OCI-LY1 (cell line): ENCODE measurements around the gene LBHD2.

Source experiments
- H2AFZ ChIP-seq: fragments of 200-600 bp; sonication (generic), shearing (Covaris generic); 2 replicates; pipeline ENCODE4 v1.6.0; 2014; ENCODE audit warnings: antibody characterized with exemption, mild to moderate bottlenecking, low read length
- H3F3A ChIP-seq: fragments of 200-600 bp; sonication (generic), shearing (Covaris generic); 2 replicates; pipeline ENCODE4 v1.6.0; 2014; ENCODE audit warnings: mild to moderate bottlenecking, antibody characterized with exemption, low read length, moderate library complexity; ENCODE audit not compliant: insufficient read depth
- H3K27ac ChIP-seq: fragments of 200-600 bp; sonication (generic); 2 replicates; pipeline ENCODE4 v1.5.1; 2014; ENCODE audit warnings: low read length, mixed run types, mild to moderate bottlenecking, low read depth; ENCODE audit not compliant: poor library complexity, severe bottlenecking
- H3K27me3 ChIP-seq: fragments of 200-600 bp; sonication (generic); 2 replicates; pipeline ENCODE4 v1.6.0; 2014; ENCODE audit warnings: antibody characterized with exemption, mild to moderate bottlenecking, low read length, moderate library complexity; ENCODE audit not compliant: insufficient read depth
- H3K36me3 ChIP-seq: fragments of 200-600 bp; sonication (generic); 2 replicates; pipeline ENCODE4 v1.6.1; 2014; ENCODE audit warnings: mild to moderate bottlenecking, antibody characterized with exemption, low read length, moderate library complexity, mixed read lengths; ENCODE audit not compliant: insufficient read depth
- H3K4me1 ChIP-seq: fragments of 200-600 bp; sonication (generic); 2 replicates; pipeline ENCODE4 v1.5.1; 2014; ENCODE audit warnings: mild to moderate bottlenecking, low read length, moderate library complexity; ENCODE audit not compliant: insufficient read depth, severe bottlenecking
- H3K4me2 ChIP-seq: fragments of 200-600 bp; sonication (generic), shearing (Covaris generic); 2 replicates; pipeline ENCODE4 v1.6.1; 2014; ENCODE audit warnings: low read length
- H3K4me3 ChIP-seq: fragments of 200-600 bp; sonication (generic); 2 replicates; pipeline ENCODE4 v1.5.1; 2014; ENCODE audit warnings: low read length, low read depth, mild to moderate bottlenecking, mixed read lengths; ENCODE audit not compliant: poor library complexity, severe bottlenecking
- H3K79me2 ChIP-seq: fragments of 200-600 bp; shearing (Covaris generic); 2 replicates; pipeline ENCODE4 v1.6.1; 2016; ENCODE audit warnings: mixed run types, low read length, mixed read lengths; ENCODE audit not compliant: insufficient read depth
- H3K9ac ChIP-seq: fragments of 200-600 bp; sonication (generic), shearing (Covaris generic); 2 replicates; pipeline ENCODE4 v1.6.1; 2014; ENCODE audit warnings: mild to moderate bottlenecking, low read length, mixed read lengths
- H3K9me2 ChIP-seq: fragments of 200-600 bp; sonication (generic), shearing (Covaris generic); 2 replicates; pipeline ENCODE4 v1.6.1; 2014; ENCODE audit warnings: low read depth, mild to moderate bottlenecking, low read length, mixed read lengths
- H3K9me3 ChIP-seq: fragments of 200-600 bp; shearing (Covaris generic); 2 replicates; pipeline ENCODE4 v1.6.1; 2014; ENCODE audit warnings: low read length, mixed read lengths
- H4K20me1 ChIP-seq: fragments of 200-600 bp; sonication (generic), shearing (Covaris generic); 2 replicates; pipeline ENCODE4 v1.6.0; 2016; ENCODE audit warnings: mild to moderate bottlenecking, low read length; ENCODE audit not compliant: insufficient read depth
- EZH2 ChIP-seq: fragments of 200-600 bp; sonication (generic), shearing (Covaris generic); IDR thresholded peaks from 2 replicates; pipeline ENCODE4 v1.8.0; 2017; ENCODE audit warnings: borderline replicate concordance, mixed run types, mild to moderate bottlenecking, antibody characterized with exemption, low read length, moderate library complexity, mixed read lengths
- TF ChIP-seq, protein P1 (sequence below): fragments of 200-600 bp; sonication (generic), shearing (Covaris generic); IDR thresholded peaks from 2 replicates; pipeline ENCODE4 v1.5.1; 2017; ENCODE audit warnings: mild to moderate bottlenecking, antibody characterized with exemption, low read length, moderate library complexity, mixed read lengths

LBHD2 gene

DNA sequence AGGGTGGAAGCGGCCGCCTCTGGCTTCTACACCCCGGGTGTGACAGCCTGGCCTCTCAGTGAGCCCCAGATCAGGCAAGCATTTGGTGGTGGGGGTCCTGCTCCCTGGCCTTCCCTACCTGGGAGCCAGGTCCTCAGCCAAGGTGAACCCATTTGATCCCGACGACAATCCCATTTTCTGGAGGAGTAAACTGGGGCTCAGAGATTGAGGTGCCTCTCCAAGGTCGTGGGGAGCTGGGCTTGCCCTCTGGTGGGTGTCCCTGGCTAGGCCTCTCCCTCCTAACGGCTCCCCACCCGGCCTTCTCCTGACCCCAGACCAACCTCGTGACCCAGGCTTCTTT, 7.8 kb downstream of the LBHD2 start:
- H3K4me2 ChIP-seq = peak overlapping the region; percentile 77
- peaks cover 10% of the 10 kb centered on the region for H3K4me1 ChIP-seq
- no peaks in the 10 kb centered on the region for H3F3A ChIP-seq
- TF ChIP-seq EZH2 = no peak
- TF ChIP-seq, protein P1, sequence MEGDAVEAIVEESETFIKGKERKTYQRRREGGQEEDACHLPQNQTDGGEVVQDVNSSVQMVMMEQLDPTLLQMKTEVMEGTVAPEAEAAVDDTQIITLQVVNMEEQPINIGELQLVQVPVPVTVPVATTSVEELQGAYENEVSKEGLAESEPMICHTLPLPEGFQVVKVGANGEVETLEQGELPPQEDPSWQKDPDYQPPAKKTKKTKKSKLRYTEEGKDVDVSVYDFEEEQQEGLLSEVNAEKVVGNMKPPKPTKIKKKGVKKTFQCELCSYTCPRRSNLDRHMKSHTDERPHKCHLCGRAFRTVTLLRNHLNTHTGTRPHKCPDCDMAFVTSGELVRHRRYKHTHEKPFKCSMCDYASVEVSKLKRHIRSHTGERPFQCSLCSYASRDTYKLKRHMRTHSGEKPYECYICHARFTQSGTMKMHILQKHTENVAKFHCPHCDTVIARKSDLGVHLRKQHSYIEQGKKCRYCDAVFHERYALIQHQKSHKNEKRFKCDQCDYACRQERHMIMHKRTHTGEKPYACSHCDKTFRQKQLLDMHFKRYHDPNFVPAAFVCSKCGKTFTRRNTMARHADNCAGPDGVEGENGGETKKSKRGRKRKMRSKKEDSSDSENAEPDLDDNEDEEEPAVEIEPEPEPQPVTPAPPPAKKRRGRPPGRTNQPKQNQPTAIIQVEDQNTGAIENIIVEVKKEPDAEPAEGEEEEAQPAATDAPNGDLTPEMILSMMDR = no peak; the same call in 1 of the 2 replicates
- no peaks in the 10 kb centered on the region for H4K20me1 ChIP-seq
- no peak overlapping the region; the same call in 1 of the 2 replicates for H3K9ac ChIP-seq
- H3K4me3 ChIP-seq = peak overlapping the region; percentile 54
- no peak overlapping the region for H2AFZ ChIP-seq
- no peaks in the 10 kb centered on the region for H3K9me3 ChIP-seq
- H3K36me3 ChIP-seq = no peaks in the 10 kb centered on the region
- H3K27me3 ChIP-seq = peaks cover 6% of the 10 kb centered on the region; the same call in 1 of the 2 replicates
- no peak overlapping the region for H3K27ac ChIP-seq
- no peaks in the 10 kb centered on the region for H3K9me2 ChIP-seq
- no peaks in the 10 kb centered on the region for H3K79me2 ChIP-seq

DNA sequence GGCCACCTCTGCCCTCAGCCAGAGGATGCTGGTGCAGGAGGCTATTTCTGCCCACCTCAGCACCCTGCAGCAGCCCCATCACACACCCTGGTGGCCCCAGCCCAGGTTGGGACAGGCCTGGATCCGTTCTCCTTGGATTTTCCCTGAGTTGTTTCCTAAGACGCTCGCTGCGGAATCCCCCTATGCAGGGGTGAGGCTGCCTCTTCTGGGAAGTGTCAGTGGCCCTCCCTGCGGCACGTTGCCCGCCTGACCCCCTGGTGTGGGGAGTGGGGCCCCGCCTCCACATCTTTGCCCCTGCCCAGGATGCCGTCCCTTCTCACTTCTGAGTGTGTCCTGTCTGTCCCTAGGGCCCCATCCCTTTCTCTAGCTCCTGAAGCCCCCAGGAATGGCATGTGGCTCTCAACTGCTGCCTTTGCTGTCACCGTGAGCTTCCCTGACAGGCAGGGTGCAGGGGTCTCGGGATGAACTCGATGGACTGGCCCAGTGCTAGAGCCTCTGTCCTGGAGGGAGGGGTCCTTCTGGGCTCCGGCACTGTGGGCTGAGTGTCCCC, 9.9 kb downstream of the LBHD2 start:
- H3K4me3 ChIP-seq = no peak overlapping the region
- peaks cover 10% of the 10 kb centered on the region for H3K4me1 ChIP-seq
- no peaks in the 10 kb centered on the region for H3K79me2 ChIP-seq
- H3K9me3 ChIP-seq = no peaks in the 10 kb centered on the region
- no peak overlapping the region for H3K9ac ChIP-seq
- H3K4me2 ChIP-seq = no peak overlapping the region
- H3K36me3 ChIP-seq = no peaks in the 10 kb centered on the region
- TF ChIP-seq, protein P1 = no peak
- no peaks in the 10 kb centered on the region for H3K9me2 ChIP-seq
- no peak overlapping the region for H2AFZ ChIP-seq
- H3K27ac ChIP-seq = no peak overlapping the region
- peaks cover 10% of the 10 kb centered on the region; the same call in 1 of the 2 replicates for H3K27me3 ChIP-seq
- H4K20me1 ChIP-seq = no peaks in the 10 kb centered on the region
- no peaks in the 10 kb centered on the region for H3F3A ChIP-seq

DNA sequence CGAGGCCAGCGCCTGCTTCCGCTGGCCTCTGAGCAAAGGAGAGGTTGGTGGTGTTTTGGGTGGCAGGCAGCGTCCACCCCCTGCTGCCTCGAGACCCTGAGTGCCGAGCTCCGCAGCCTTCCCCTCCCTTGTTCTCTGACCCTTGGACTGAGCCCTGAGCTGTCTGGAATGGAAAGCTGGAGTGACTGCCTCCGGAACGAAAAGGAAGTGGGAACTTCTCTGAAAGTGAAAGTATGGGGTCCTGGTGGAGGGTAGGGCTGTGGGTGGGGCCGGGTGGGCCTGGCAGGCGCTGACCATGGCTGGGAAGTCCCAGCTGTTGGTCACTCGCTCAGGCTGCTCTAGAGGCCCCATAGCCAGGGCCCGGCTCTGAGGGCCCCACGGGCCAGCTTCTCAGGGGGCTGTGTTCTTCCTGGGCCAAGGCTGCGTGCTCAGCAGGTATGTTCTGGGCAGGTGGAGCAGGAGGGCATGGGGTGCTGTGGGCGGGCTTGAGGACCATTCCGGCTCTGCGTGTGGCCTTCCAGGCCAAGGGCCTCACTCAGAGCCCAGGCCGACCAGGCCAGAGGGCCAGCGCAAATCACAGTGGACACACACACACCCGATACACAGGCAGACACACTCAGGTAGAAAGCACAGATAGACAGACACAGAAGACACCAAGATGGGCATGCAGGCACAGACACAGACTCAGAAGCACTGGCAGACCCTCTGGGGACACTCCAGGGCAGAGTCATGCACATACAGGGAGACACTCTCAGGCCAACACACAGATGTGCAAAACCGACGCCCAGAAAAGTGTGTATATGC, 10.6 kb downstream of the LBHD2 start, which contains the start of gene EXOC3L4:
TSS of gene EXOC3L4 (plus strand) at position 320 of the 804 bp plus-strand sequence. CDS start 5,495 bp downstream, outside the sequence.
- Histone ChIP-seq H3K27me3 (peaks cover 10% of the 10 kb centered on the region; the same call in 1 of the 2 replicates), H3K79me2 (no peaks in the 10 kb centered on the region), H3K36me3 (no peaks in the 10 kb centered on the region), H4K20me1 (no peaks in the 10 kb centered on the region), H3K9me3 (no peaks in the 10 kb centered on the region), H3K9ac (no peak within 1 kb of the TSS), H3K9me2 (no peaks in the 10 kb centered on the region), H3K4me1 (peaks cover 10% of the 10 kb centered on the region), H3K27ac (no peak within 1 kb of the TSS), H3K4me2 (no peak within 1 kb of the TSS), H2AFZ (no peak within 1 kb of the TSS), H3K4me3 (no peak within 1 kb of the TSS), H3F3A (no peaks in the 10 kb centered on the region)
- TF ChIP-seq EZH2 = no peak
- TF ChIP-seq, protein P1 = no peak
